CD4-positive, alpha-beta T cell treated with Interleukin-17A for 4 hours (primary cell): ENCODE results near the gene CHD1.
"Not testable (repeated sequence)": the region's sequence is repeated elsewhere in the genome, so short reads cannot be mapped to it uniquely, and the experiment has no call there.

Experiments
- DNase-seq: peaks from one replicate; pipeline ENCODE4 v3.0.0-alpha.2; 2020; ENCODE audit warnings: mixed read lengths

CHD1 gene

DNA sequence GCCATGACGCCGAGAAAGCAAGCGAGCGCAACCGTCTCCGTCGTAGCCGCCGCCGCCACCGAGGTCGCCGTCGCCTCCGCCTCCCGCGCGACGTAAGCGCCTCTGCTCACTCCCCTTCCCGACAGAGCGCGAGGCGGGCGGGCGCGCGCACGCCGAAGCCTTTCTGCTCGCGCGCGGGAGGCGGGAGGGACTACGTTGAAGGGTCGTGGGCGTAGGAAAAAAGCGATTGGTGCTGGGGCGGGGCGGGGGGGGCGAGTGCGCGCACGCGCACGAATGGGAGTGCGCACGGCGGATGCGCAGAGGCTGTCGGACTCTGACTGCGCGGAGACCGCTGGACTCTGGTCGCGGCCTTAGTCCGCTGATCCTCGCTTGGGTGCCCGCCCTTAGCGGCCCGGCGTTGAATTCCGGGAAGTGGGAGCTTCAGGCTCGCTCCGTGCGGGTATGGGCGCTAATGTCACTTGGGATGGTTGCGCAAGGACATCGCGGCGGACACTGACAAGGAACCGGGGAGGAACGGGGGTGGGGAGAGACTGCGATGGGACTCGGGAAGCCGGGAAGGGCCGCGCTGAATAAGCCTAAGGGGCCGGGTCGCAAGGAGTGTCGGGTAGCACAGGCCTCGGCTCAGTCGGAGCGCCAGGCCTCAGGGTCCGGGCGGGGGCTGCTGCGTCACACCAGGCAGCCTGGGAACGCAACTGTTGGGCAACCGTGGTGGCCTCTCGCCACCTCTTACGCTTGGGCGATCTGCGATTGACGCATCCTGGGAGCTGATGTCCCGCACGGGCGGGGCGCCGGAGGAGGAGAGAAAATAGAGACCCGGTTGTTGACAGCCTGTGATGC lies at the start of gene CHD1:
TSS of gene CHD1 (minus strand) at position 135 of the 837 bp plus-strand sequence. CDS start 2,621 bp downstream, outside the sequence.
- peak; percentile 97 for DNase-seq

DNA sequence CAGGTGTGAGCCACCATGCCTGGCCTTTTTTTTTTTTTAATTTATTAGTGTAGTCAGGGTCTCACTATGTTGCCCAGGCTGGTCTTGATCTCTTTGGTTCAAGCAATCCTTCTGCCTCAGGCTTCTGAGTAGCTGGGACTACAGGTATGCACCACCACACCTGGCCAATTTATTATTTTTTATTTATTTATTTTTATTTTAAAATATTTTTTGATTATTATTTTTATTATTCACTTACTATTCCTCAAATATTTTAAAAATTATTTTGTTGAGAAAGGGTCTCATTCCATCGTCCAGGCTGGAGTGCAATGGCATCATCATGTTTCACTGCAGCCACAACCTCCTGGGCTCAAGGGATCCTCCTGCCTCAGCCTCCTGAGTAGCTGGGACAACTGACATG lies 49.7 kb upstream of the CHD1 start:
- no peak for DNase-seq

DNA sequence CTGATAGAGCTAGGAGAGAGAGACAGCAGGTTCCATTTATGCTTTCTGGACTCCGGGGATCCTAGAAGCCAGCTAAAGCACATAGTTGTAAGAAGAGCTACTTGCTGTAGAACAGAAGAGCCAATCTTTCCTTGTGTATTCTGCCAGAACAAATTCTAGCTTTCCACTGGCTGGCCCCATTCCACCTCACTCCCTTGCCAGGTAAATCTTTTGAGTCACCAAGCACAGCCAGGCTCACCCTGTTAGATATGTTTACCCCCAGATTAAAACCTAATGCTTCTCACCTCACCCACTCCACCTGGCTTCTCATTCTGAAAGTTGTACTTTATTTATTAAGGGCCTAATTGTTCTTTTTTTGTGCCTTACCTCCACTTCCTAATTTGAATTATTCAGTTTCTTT lies 48.9 kb upstream of the CHD1 start:
- DNase-seq: no peak

DNA sequence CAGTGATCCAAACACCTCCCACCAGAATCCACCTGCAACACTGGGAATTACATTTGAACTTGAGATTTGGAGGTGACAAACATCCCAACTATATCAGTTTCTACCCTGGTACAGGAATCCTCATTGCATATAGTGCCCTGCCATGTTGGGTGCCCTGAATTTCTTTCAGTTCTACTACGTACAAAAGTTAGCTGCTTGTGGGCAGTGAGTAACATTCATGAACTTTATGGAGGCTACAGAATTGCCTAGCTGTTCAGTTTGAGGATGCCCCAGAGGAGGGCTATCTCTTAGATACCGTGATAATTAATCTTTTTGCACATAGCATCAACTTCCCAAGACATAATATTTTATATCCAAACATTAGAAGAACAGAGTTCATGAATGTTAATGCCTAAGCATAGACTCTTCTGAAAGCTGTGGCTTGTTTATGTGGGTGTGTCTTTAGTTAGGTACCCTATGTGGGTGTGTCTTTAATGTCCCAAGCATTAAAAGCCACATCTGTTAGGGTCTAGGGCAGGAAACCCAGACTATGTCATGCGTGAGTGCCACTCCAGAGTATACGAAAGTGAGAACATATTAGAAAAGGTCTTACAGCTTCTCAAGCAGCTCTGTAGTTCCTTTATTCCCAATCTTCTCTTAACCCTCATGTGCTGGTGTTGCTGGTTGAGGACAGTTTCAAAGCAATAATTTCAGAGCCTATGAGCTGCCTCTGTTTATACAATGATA lies 47.0 kb upstream of the CHD1 start:
- no peak for DNase-seq

DNA sequence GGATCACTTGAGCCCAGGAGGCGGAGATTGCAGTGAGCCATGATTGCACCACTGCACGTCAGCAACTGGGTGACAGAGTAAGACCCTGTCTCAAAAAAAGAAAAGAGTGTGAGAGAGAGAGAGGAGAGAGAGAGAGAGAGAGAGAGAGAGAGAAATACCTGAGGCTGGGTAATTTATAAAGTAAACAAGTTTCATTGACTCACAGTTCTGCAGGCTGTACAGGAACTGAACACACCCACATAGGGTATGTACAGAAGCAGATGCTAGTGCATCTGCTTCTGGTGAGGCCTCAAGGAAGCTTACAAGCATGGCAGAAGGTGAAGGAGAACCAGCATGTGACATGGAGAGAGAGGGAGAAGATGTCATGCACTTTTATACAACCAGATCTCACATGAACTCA lies 46.4 kb upstream of the CHD1 start:
- no peak for DNase-seq

DNA sequence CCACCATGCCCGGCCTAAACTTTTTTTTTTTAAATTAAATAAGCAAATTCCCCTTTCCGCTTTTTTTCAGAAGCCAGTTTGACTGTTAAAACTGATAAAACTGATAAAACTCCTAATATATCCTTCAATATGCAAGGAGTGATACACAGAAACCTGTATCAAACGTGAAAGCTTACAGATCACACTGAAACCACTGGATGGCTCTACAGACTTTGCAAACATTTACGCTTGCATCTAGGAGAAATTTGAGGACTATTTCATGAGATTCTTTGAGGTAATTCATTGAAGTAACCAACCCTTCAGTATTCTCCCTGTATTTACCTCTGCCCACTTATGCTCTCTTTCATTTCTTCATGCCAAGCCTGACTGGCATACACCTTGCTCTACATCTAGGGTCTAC lies 40.6 kb upstream of the CHD1 start:
- DNase-seq: no peak

DNA sequence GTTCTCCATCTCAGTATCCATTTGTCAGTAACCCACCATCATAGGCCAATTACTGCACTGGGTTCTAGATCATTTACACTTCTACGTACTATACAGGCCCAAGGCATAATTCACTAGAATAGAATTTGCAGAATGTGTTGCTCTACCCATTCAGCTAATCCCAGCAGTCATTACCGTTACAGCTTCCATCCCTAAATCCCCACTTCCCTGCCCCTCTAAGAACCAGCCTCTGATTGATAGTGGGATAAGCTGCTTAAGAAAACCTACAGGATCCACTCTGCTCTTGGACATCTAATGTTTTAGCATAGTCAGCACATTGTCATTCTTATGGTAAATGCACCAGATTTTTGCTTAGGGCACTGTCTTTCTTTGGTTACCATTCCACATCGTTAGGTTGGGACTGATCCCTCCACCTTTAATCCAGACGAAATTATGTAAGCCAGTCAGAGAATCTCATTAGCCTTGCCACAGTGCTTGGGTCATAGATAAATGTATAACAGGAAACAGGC lies 39.3 kb upstream of the CHD1 start:
- no peak for DNase-seq

DNA sequence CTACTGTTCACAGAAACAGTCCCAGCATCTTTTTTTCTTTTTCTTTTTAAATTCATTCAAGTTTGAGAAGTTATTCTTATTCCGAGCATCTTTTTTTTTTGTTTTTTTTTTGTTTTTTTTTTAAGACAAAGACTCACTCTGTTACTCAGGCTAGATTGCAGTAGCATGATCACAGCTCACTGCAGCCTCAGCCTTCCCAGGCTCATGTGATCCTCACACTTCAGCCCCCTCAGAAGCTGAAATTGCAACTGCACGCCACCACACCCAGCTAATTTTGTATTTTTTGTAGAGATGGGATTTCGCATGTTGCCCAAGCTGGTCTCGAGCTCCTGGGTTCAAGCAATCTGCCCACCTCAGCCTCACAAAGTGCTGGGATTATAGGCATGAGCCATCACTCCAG lies 36.4 kb upstream of the CHD1 start:
- DNase-seq: no peak

DNA sequence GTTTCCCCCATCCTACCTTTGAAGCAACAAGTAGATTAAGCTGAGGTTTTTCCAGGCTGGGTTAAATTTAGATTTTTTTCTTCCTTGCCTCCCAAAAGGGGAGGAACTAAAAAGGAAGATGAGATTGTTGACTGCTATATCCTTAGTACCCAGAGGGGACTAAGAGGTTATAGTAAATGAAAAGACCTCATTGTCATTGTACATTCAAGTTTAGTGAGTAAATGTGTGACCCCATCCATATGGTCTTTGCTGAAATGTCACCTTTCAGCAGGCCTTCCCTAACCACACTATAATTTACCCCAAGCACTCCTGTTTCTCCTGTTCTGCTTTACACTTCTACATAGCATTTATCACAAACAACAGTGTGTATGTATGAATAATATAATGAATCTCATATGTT lies 35.8 kb upstream of the CHD1 start:
- no peak for DNase-seq

DNA sequence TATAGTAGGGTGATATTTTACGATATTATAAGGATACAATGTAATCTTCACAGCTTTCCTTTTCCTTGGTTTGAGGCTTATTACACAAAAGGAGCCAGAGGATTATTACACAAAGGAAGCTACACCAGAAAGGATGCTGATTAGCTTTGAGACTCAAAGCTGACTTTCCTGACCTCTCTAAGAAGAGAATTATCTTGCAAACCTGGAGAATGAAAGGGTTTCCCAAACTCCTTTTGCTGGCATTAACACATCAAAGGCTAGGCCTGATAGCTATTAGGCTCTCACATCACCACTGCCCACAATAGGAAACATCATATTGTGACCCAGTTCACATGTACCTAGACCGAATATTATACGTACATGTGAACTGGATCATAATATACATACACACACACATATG lies 34.2 kb upstream of the CHD1 start:
- no peak for DNase-seq

DNA sequence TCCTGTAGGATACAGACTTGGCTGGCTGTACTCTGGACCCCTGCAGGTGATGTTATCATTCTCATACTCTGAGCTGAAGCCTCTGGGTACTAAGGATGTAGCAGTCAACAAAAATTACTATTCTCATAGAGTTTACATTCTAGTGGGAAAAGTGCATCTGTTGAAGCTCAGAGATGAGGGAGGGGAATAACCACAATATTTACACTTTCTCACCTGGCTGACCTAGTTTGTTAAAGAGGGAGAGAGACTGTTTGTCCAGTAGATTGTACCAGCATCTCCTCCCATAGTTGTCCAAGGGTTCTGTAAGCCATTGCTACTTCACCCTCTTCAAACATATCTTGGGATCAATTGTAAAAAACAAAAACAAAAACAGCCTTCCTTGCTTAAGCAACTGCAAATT lies 33.8 kb upstream of the CHD1 start:
- no peak for DNase-seq

DNA sequence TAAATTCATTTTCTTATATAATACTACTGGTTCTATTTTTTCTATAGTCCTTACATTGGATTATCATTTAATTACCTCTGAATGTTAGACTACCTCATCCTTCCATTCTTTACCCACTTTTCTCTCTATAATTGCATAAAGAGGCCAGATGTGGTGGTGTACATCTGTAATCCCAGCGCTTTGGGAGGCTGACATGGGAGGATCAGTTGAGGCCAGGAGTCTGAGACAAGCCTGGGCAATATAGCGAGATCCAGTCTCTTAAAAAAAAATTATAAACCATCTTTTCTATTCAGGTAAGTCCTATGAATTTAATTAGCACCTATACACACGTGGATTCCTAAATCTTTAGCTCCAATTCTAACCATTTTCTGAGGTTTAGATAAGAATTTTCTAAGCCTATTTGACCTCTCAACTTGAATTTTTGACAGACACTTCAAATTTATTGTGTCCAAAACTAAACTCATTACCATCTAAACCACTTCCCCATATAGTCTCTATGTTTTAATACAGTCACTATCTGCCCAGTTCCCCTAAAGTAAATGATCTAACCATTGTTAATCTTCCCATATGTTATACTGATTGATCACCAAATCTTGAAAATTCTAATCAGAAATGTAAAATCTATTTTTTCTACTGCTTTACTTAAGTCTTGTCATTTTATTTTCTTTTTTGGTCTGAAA lies 33.0 kb upstream of the CHD1 start:
- DNase-seq: no peak

DNA sequence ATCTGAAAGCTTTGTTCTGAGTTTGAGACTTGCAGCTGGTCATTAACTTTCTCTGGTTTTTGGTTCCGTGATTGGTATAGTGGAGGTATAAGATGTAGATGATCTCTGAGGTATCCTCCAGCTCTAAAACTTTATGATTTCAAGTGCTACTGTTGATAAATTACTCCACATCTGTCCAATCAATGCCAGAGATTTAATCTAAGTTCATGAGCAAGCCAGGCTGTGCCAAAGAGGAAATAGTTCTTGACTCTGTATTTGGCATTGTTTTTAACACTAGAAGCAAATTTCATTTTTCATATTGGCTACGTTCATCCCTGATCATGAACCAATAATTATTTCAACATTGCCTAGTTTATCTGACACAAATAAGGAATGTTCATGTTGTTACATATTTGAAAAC lies 28.5 kb upstream of the CHD1 start:
- no peak for DNase-seq

DNA sequence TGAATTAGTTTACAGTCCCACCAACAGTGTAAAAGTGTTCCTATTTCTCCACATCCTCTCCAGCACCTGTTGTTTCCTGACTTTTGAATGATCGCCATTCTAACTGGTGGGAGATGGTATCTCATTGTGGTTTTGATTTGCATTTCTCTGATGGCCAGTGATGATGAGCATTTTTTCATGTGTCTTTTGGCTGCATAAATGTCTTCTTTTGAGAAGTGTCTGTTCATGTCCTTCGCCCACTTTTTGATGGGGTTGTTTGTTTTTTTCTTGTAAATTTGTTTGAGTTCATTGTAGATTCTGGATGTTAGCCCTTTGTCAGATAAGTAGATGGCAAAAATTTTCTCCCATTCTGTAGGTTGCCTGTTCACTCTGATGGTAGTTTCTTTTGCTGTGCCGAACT lies 27.1 kb upstream of the CHD1 start:
- DNase-seq: not testable (repeated sequence)

DNA sequence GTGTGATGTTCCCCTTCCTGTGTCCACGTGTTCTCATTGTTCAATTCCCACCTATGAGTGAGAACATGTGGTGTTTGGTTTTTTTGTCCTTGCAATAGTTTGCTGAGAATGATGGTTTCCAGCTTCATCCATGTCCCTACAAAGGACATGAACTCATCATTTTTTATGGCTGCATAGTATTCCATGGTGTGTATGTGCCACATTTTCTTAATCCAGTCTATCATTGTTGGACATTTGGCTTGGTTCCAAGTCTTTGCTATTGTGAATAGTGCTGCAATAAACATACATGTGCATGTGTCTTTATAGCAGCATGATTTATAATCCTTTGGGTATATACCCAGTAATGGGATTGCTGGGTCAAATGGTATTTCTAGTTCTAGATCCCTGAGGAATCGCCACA lies 26.7 kb upstream of the CHD1 start:
- not testable (repeated sequence) for DNase-seq

DNA sequence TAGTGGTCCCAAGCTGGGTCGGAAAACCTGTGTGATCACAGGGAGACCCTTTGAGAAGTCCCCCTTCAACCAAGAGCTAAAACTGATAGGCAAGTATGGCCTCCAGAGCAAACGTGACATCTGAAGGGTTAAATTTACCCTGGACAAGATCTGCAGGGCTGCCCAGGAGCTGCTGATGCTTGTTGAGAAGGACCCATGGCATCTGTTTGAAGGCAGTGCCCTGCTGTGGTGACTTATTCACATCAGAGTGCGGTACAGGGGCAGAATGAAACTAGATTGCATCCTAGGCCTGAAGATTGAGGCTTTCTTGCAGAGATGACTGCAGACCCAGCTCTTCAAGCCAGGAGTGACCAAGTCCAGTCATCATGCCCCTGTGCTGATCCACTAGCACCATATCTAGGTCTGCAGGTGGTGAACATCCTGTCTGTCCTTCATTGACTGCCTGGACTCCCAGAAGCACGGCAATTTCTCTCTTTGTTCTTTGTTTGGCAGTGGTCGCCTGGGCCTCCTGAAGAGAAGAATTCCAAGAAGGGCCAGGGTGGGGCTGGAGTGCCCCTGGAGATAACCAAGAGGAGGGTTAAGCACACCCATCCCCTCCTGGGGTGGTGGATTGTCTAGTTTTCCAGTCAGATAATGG lies 25.7 kb upstream of the CHD1 start:
- no peak for DNase-seq

DNA sequence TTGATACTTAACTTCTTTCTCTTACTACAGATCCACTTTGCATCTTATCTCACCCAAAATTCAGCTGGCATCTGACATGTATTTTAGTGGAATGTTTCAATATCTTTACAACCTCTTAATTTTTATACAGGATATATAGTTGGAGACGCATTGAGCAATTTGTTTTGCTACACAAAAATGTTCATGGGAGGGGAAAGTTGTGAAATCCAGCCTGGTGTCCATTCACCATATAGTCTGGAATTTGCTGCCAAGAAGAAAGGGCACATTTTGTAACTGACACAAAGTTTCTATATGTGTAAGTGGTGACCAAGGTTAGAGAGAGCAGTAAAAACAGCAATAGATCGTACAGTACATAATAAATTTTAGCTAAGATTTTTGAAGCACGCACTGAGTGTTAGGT lies 14.0 kb upstream of the CHD1 start:
- no peak for DNase-seq

DNA sequence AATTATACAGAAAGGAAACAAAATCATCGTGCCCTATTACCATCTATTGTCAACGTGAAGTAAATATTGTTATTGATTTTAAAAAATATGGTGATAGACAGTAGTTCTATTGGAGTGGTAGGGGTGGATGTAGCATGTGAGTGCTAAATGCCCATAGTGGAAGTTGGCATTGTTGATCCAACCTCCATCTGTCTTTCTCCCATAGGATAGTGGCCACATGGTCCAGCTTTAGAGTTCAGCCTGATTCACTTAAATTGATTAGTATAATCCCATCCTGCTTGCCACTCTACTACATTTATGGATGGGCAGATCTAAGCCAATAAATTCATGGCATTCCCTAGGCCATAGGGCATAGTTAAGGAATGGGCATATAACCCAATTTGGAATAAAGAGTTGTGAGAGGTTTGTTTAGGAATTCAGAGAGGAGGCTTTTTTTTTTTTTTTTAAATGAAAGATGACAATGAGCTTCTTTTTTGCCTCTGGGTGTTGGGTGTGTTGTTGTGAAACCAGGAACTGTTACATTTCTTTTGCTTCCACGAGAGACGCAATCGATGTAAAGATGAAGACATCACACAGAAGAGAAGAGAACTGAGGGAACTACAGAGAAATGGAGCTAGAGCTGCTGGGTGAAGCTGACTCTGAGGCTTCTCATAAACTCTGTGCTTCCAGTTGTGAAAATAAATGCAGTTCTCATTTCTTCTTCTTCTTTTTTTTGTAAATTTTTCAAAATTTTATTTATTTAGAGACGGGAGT lies 12.5 kb upstream of the CHD1 start:
- no peak for DNase-seq

DNA sequence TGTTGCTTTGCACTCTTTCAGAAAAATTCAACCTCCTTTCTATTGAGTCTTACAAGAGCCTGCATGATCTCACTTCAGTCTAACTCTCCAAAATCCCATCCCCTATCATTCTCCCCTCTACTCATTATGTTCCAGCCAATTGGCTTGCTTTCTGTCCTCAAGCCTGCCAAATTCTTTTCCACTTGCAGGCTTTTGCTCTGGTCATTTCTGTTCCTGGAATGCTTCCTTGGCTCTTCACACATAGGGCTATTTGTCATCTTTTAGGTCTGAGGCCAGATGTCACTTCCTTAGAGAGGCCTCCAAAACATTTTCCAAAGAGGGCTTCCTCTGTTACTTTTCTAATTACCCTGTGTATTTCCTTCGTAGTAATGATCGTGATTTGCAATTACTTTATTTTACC lies 11.8 kb upstream of the CHD1 start:
- no peak for DNase-seq

DNA sequence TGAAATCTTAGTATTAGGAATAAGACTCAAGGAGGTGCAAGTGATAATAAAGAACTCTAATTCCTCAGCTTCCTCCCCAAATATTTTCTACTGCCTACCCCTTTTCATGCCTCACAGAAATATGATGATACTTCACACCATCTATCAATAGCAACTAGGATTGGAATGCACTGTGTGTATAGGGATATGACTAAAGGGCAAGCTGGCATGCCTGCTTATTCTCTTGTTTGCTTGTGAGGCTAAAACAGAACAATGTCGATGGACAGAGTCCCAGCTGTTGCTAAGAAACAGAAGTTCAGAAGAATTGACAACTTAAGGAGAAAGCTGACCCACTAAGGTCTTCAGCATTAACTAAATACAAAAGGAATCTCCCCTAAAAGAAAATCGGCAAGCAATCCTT lies 9.7 kb upstream of the CHD1 start:
- no peak for DNase-seq

DNA sequence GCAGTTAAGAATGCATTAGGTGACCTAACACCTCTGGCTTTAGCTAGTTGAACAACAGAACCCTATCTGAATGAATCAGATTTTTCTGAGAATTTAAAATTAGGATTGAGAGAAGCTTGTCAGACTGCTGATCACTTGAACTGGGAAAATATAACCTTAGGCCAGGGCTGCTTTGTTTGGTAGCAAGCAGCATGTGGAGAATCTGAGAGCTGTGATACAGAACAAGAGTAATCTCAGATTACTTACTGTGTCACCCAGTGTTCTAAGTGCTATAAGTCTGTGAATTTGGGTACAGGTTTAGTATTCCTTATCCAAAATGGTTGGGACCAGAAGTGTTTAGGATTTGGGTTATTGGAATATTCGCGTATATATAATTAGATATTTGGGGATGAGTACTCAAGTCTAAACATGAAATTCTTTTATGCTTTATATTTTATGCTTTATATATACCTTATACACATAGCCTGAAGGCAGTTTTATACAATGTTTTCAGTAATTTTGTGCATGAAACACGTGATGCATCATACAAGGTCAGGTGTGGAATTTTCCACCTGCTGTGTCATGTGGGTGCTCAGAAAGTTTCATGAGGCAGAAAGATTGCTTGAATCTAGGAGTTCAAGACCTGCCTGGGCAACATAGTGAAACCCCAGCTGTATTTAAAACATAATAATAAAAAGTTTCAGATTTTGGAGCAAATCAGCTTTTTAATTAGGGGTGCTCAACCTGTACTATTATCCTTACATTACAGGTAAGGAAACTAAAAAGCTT lies 8.3 kb upstream of the CHD1 start:
- no peak for DNase-seq

DNA sequence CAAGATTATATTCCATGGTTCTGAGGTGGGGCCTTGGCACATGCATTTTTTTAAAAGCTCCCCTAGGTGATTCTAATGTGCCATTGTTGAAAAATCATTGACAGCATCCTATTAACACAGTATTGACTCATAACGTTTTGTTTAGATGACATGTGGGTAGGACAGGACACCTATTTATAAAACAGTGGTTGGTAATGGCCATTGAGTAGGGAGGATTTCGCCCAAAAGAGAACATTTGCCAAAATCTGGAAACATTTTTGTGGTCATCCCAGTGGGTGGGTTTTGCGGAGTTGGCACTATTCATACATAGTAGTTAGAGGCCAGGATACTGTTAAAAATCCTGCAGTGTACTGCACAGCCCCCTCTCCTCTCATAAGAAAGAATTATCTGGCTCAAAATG lies 6.4 kb upstream of the CHD1 start:
- DNase-seq: no peak
